CD14-positive monocyte (primary cell): ENCODE results near the gene MICU2. TPM values are rescaled to one million over a fixed set of nuclear protein-coding genes. Genes with fewer than 3 reads are reported as not detected.
A peak's percentile ranks its signal among the peaks of the same experiment; 100 is the strongest.

Experiments used
- DNase-seq, 3 donors: peaks; one replicate each; pipeline ENCODE4 v3.0.0-alpha.2; 2011 to 2022
- H2AFZ ChIP-seq: 2 replicates; pipeline ENCODE4 v1.6.0; 2012; ENCODE audit warnings: mild to moderate bottlenecking, low read depth, low read length, inconsistent platforms; ENCODE audit not compliant: insufficient read depth, poor library complexity, severe bottlenecking
- H3K27ac ChIP-seq, 2 donors: 1 replicate in 1 of 2; 2 replicates in 1 of 2; pipeline ENCODE4 v1.5.1; 2012 to 2013; ENCODE audit warnings: low read length in 2 of 2, control low read depth in 1 of 2, inconsistent platforms in 1 of 2, low read depth in 1 of 2, mild to moderate bottlenecking in 1 of 2
- H3K27me3 ChIP-seq, 2 donors: one replicate each; pipeline versions ENCODE4 v1.6.0 to v1.6.1; 2011 to 2013; ENCODE audit warnings: low read length in 2 of 2; ENCODE audit not compliant: control insufficient read depth in 2 of 2, insufficient read depth in 2 of 2
- H3K36me3 ChIP-seq, 2 donors: replicated peaks in 1 of 2; 1 replicate in 1 of 2; 2 replicates in 1 of 2; pipeline versions ENCODE4 v1.5.1 to v1.6.1; 2012 to 2013; ENCODE audit warnings: low read length in 2 of 2, control low read depth in 1 of 2, inconsistent platforms in 1 of 2, mild to moderate bottlenecking in 1 of 2; ENCODE audit not compliant: insufficient read depth in 2 of 2, control insufficient read depth in 1 of 2
- H3K4me1 ChIP-seq, 2 donors: 1 replicate in 1 of 2; 2 replicates in 1 of 2; pipeline versions ENCODE4 v1.5.1 to v1.6.1; 2012 to 2013; ENCODE audit warnings: low read length in 2 of 2, control low read depth in 1 of 2, inconsistent platforms in 1 of 2, mild to moderate bottlenecking in 1 of 2, moderate library complexity in 1 of 2; ENCODE audit not compliant: insufficient read depth in 2 of 2, control insufficient read depth in 1 of 2
- H3K4me2 ChIP-seq: replicated peaks from 2 replicates; pipeline ENCODE3; 2012; ENCODE audit warnings: low read length, moderate library complexity, mild to moderate bottlenecking; ENCODE audit not compliant: poor library complexity, severe bottlenecking; ENCODE audit errors: extremely low read depth
- H3K4me3 ChIP-seq, 3 experiments: fragments of 200-600 bp in 1 of 3; sonication (generic) in 1 of 3; replicated peaks in 1 of 3; 1 replicate in 2 of 3; 2 replicates in 1 of 3; pipeline ENCODE4 v1.5.1; 2011 to 2013; ENCODE audit warnings: low read length in 3 of 3, mild to moderate bottlenecking in 3 of 3, control low read depth in 2 of 3, low read depth in 2 of 3, inconsistent platforms in 1 of 3, moderate library complexity in 1 of 3
- H3K79me2 ChIP-seq: 2 replicates; pipeline ENCODE4 v1.6.0; 2012; ENCODE audit warnings: mild to moderate bottlenecking, control low read depth, inconsistent platforms, low read length, moderate library complexity; ENCODE audit not compliant: insufficient read depth
- H3K9ac ChIP-seq: 2 replicates; pipeline ENCODE4 v1.6.0; 2017; ENCODE audit warnings: low read length, mild to moderate bottlenecking; ENCODE audit not compliant: insufficient read depth, poor library complexity, severe bottlenecking
- H3K9me3 ChIP-seq, 2 donors: replicated peaks in 1 of 2; 1 replicate in 1 of 2; 2 replicates in 1 of 2; pipeline versions ENCODE4 v1.5.1 to v1.6.1; 2012 to 2013; ENCODE audit warnings: low read length in 2 of 2, control low read depth in 1 of 2; ENCODE audit not compliant: control insufficient read depth in 1 of 2, insufficient read depth in 1 of 2
- H4K20me1 ChIP-seq: 2 replicates; pipeline ENCODE4 v1.6.0; 2012; ENCODE audit warnings: mild to moderate bottlenecking, low read length, control low read depth, moderate library complexity; ENCODE audit not compliant: insufficient read depth
- H3K27ac Mint-ChIP-seq, 7 donors: one replicate each; pipeline ENCODE4 v1.8.0; 2020; ENCODE audit warnings: mild to moderate bottlenecking in 7 of 7, mixed read lengths in 7 of 7, moderate library complexity in 6 of 7, inconsistent platforms in 2 of 7
- H3K27me3 Mint-ChIP-seq, 3 donors: one replicate each; pipeline ENCODE4 v1.8.0; 2021 to 2022; ENCODE audit warnings: low read depth in 3 of 3, mild to moderate bottlenecking in 3 of 3, mixed read lengths in 3 of 3, moderate library complexity in 3 of 3, inconsistent platforms in 1 of 3
- H3K36me3 Mint-ChIP-seq, 2 donors: one replicate each; pipeline ENCODE4 v1.8.0; 2020; ENCODE audit warnings: mixed read lengths in 2 of 2, inconsistent platforms in 1 of 2, mild to moderate bottlenecking in 1 of 2
- H3K4me1 Mint-ChIP-seq: one replicate; pipeline ENCODE4 v1.8.0; 2020; ENCODE audit warnings: mild to moderate bottlenecking, mixed read lengths
- H3K4me3 Mint-ChIP-seq, 2 donors: one replicate each; pipeline ENCODE4 v1.8.0; 2020; ENCODE audit warnings: mild to moderate bottlenecking in 2 of 2, mixed read lengths in 2 of 2, moderate library complexity in 1 of 2
- H3K9me3 Mint-ChIP-seq, 7 donors: one replicate each; pipeline ENCODE4 v1.8.0; 2020 to 2022; ENCODE audit warnings: mixed read lengths in 7 of 7, mild to moderate bottlenecking in 6 of 7, moderate library complexity in 6 of 7, inconsistent platforms in 2 of 7
- CTCF ChIP-seq: fragments of 200-600 bp; IDR thresholded peaks from one replicate; pipeline ENCODE4 v1.8.0; 2022; ENCODE audit warnings: antibody characterized with exemption, mild to moderate bottlenecking
- WGBS: methylation state at CpG from one replicate; pipeline ENCODE4 v1.1.5; 2013; ENCODE audit warnings: missing lambda C conversion rate; ENCODE audit not compliant: insufficient coverage; 5-methylcytosine and 5-hydroxymethylcytosine counted together
- intact Hi-C, 2 donors: fragments of 100-400 bp; cut with micrococcal nuclease; formaldehyde crosslinking; loops; one replicate each; pipeline versions ENCODE4 v1.15.0 to v1.15.1; 2023
- polyA plus RNA-seq, 3 donors: library from polyadenylated mRNA; depleted of rRNA in 1 of 3; unstranded in 2 of 3; stranded (reverse) in 1 of 3; fragments of 300-500 nt in 2 of 3; fragments of >200 nt in 1 of 3; fragmentation: Illumina TruSeq in 2 of 3; gene quantifications; 1 replicate in 2 of 3; 2 replicates in 1 of 3; pipeline ENCODE4 v1.2.3, GENCODE V29; 2012 to 2021

MICU2 gene
- polyA plus RNA-seq, 3 donors, result 21.5 to 32.1 (median 26.8) TPM

DNA sequence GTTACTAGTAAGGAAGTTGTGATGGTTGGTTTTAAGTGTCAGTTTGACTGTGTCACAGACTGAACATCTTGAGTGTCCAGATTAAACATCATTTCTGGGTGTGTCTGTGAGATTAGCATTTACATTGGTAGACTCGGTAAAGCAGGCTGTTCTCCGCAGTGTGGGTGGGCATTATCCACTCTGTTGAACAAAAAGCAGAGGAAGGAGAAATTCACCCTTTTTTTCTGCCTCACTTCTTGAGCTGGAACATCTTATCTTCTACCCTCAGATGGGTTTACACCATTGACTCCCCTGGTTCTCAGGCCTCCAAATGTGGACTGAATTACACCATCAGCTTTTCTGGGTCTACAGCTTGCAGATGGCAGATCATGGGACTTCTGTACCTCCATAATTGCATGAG, 81.1 kb downstream of the MICU2 start:
- peaks cover 37 to 83% of the 10 kb centered on the region in 2 donors for H3K36me3 ChIP-seq
- no peak for DNase-seq
- no peak overlapping the region for H3K9ac ChIP-seq
- H3K27me3 Mint-ChIP-seq, result no peaks in the 10 kb centered on the region
- H3K9me3 ChIP-seq, result no peaks in the 10 kb centered on the region
- intact Hi-C loops, result no loop called here
- no peak overlapping the region for H2AFZ ChIP-seq
- no CpG with 5 or more reads among the region's 2 CpGs for WGBS
- H3K27ac Mint-ChIP-seq, result peak overlapping the region in 3 of 7 donors; percentile 18 to 31 (median 19)
- no peaks in the 10 kb centered on the region for H3K4me1 ChIP-seq
- no peaks in the 10 kb centered on the region for H4K20me1 ChIP-seq
- TF ChIP-seq CTCF, result no peak
- no peak overlapping the region for H3K27ac ChIP-seq
- H3K4me2 ChIP-seq, result no peak overlapping the region
- no peak overlapping the region for H3K4me3 ChIP-seq
- no peaks in the 10 kb centered on the region for H3K4me1 Mint-ChIP-seq
- H3K36me3 Mint-ChIP-seq, result peaks cover 48 to 70% of the 10 kb centered on the region in 2 donors
- H3K9me3 Mint-ChIP-seq, result peaks cover 0 to 2% (median 0%) of the 10 kb centered on the region in 7 donors
- no peaks in the 10 kb centered on the region for H3K79me2 ChIP-seq
- no peak overlapping the region for H3K4me3 Mint-ChIP-seq
- no peaks in the 10 kb centered on the region for H3K27me3 ChIP-seq

DNA sequence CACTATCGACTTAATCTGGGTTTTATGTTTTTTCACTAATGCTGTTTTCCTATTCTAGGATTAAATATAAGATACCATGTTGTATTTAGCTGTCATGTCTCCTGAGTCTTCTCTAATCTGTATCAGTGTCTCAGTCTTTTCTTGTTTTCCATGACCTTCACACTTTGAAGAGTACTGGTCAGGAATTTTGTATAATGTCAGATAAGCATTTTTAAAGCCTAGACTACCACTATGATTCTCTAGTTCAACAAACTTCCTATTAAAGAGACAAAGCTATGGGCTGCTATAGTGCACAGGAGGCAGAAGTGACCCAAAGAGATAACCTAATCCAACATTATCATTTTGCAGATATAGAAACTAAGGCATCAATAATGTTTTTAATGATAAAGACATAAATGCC, 81.8 kb downstream of the MICU2 start:
- WGBS, result no CpG with 5 or more reads among the region's 1 CpG
- peaks cover 0 to 2% (median 0%) of the 10 kb centered on the region in 7 donors for H3K9me3 Mint-ChIP-seq
- Histone ChIP-seq H4K20me1 (no peaks in the 10 kb centered on the region), H3K27me3 (no peaks in the 10 kb centered on the region), H3K27ac (no peak overlapping the region), H3K79me2 (no peaks in the 10 kb centered on the region), H3K4me3 (no peak overlapping the region), H2AFZ (no peak overlapping the region), H3K9ac (no peak overlapping the region), H3K9me3 (no peaks in the 10 kb centered on the region), H3K4me2 (no peak overlapping the region), H3K4me1 (no peaks in the 10 kb centered on the region), H3K36me3 (peaks cover 37 to 87% of the 10 kb centered on the region in 2 donors)
- intact Hi-C loops, result no loop called here
- H3K27me3 Mint-ChIP-seq, result no peaks in the 10 kb centered on the region
- no peak for DNase-seq
- H3K27ac Mint-ChIP-seq, result peak overlapping the region in 1 of 7 donors; percentile 10
- no peaks in the 10 kb centered on the region for H3K4me1 Mint-ChIP-seq
- TF ChIP-seq CTCF, result no peak
- no peak overlapping the region for H3K4me3 Mint-ChIP-seq
- peaks cover 49 to 72% of the 10 kb centered on the region in 2 donors for H3K36me3 Mint-ChIP-seq
